HG03097 (cell line): ENCODE measurements around the gene SCRT2.

Source experiments
- ATAC-seq: cut with Tn5 transposase; IDR thresholded peaks from one replicate; pipeline ENCODE4 v1.9.1; 2021; ENCODE audit not compliant: unreplicated experiment, low FRiP score

SCRT2 gene

GRCh38 chr20:673603-674001 is 2.0 kb downstream of the SCRT2 start:
- ATAC-seq: no peak

DNA sequence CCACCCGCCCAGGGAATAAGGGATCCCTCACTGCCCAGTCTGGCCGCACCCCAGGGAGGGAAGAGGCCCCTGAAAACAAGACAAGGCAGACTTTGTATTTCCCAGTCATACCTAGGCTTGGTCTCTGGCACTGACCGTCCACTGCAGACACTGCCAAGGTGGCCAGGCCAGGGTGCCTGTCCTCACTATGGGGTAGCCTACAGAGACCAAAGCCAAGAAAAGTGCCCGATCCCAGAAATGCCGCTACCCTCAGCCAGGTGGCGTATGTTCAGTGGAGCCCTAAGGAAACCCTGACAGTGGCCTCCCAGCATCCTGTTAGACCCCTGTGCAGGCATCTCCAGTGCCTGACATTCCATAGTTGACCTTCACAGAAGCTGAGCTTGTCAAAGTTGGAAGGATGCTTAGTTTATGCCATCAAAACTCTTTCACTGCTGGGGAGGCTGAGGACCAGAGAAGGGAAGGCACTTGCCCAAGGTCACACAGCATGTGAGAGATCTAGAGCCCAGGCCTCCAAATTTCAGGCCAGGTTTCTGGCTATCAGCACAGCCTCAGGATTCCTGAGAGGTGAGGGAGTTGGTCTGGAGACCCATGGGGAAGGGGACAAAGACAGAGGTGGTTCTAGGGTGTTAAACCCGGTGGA is 2.5 kb downstream of the SCRT2 start:
- ATAC-seq: no peak

GRCh38 chr20:671252-672030 is 4.2 kb downstream of the SCRT2 start:
- no peak for ATAC-seq

- ATAC-seq: no peak
Measured at GRCh38 chr20:669573-669972, 6.0 kb downstream of the SCRT2 start.

DNA sequence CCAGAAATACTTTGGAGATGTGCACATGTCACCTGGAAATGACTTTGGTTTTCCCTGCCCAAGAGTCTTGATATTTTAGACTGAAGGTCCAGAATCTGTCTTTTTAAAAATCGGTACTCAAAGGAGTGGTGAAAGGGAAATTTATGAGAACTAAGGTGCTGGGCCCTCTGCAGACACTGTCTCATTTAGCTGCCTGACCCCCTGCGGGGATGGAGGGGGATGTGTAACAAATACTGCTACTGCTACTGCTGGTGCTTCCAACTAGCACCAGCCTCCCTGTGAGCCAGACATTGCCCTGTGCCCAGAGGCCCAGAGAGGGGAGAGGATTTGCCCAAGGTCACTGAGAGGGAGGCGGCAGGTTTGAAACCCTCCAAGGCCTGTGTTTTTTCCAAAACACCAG is 7.0 kb downstream of the SCRT2 start:
- ATAC-seq: no peak

DNA sequence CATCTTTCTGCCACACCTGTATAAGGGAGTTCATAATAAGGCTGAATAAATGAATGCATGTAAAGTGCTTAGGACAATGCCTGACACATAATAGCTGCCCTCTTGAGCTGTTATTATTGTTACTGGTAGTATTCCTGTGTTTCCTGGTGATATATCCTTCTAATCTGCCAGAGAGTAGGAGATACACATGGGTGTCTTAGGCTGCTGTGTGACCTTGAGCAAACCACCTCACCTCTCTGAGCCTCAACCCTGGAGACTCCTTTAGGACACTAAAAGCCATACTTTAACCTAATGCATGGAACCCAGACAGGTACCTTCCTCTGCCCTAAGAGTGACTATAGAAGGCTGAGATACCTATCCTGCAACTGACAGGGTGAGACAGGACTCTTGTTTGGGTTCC is 7.6 kb downstream of the SCRT2 start:
- no peak for ATAC-seq

- no peak for ATAC-seq
Measured at GRCh38 chr20:667351-668034, 8.1 kb downstream of the SCRT2 start.

GRCh38 chr20:666877-667276 is 8.7 kb downstream of the SCRT2 start:
- no peak for ATAC-seq

DNA sequence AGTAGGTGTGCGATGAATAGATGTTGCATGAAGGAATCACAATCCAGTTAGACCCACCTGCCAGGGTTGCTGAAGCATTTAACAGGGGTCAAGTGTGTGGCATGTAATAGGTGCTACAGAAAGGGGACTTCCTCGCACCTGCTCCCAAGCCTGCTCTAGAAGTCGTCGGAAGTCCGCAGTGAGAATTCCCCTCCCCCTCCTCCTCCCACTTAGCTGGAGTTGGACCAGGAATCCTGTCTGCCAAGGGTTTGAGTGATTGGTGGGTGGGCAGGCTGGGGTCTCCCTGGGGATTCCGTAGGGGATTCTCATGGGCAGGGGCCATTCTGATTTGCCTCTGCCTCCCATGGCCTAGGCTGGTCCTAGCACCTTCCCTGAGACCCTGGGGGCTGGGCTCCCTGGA is 10.3 kb downstream of the SCRT2 start:
- no peak for ATAC-seq

DNA sequence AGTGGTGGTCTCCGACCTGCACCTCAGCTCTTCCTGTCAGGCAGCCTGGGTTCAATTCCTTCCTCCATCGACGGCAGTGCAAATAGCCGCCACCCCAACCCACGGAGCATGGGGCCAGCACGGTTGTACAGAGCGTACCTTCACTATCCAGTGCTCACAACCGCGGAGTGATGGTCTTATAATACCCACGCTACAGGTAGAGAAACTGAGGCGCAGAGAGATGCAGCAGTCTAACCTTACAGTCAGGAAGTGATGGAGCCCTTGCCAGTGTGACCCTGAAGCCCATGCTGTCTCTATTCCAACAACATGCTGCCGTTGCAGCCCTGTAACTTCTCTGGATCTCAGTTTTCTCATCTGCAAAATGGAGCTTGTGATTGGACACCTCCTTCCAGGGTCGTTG is 11.0 kb downstream of the SCRT2 start:
- no peak for ATAC-seq

DNA sequence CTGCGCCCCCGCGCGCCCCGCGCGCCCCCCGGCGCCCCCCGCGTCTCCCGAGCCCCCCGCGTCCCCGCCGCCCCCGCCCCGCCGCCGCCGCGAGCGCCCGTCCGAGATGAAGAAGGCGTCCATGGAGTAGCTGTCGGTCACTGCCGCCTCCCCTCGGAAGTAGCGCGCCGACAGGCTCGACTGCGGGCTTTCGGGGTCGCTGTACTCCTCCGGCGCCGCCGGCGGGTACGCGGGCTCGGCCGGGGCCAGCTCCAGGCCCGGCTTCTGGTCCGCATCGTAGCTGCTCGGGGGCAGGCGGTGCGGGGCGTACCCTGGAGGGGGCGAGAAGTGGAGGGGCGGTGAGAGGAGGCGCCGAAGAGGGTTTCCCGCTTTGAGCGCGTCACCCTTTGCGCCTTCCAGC is 11.5 kb downstream of the SCRT2 start:
- ATAC-seq: no peak

DNA sequence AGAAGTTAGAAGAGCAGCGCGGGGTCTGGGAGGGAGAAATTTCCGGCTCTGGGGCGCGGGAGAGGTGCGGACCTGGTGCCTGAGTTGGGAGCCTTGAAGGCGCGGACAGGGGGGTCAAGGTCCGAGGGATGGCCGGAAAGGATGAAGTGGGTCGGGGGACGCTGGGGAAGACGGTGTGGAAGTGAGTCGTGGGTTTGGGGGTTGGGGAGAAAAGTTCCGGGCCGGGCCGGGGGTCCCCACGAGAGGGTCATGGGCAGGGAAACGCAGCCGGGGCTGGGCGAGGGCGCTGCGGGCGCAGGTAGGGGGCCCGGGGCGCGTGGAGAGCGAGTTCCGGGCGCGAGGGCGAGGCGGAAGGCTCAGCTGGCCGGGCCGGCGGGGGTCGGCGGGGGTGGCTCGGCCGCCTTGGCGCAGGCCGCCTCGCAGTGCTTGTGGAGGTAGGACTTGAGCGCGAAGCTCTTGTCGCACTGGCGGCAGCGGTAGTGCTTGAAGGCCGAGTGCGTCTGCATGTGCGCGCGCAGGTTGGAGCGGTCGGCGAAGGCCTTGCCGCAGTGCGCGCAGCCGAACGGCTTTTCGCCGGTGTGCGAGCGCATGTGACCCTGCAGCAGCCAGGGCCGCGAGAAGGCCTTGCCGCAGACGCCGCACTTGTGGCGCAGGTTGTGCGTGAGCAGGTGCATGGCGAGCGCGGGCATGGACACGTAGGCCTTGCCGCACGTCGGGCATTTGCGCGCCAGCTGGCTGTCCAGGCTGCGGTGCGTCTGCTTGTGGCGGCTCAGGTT is 12.1 kb downstream of the SCRT2 start:
- ATAC-seq: no peak

DNA sequence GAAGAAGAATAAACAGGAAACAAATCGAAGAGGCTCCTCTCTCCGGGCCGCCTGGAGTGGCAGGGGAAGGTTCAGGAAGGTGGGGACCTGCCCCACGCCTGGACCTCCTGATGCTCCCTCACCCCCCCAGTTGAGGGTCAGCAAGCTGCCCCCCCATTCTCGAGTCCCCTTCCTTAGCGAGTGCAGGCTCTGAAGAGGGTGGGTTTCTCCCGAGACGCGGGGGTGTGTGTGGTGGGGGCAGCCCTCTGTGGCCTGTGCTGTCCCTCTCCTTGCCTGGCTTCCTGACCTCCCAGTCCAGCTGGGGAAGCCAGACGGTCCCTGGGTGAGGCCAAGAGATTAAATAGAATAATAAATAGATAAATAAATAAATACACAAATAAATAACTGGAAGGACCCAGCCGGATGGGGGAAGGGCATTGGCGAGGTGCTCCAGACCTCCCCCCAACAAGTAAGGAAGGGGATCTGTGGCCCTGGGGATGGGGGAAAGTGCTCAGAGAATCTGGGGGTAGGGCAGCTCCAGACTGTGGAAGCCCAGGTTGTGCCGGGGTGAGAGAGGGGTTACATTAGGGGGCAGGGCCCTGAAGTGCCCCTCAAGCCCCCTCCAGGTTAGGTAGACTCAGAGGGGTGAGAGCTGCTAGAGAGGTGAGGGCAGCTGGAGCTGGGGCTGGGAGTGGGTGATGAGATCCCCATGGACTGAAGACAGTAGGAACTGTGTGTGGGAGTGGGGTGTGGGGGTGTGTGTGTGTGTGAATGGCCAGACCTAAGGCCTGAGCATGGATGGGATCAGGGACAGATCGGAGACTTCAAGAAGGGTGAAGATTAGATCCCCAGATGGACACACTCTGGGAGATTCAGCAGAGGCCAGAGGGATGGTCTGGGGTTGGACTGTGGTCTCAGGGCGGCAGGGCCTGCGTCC is 13.1 kb downstream of the SCRT2 start:
- no peak for ATAC-seq

DNA sequence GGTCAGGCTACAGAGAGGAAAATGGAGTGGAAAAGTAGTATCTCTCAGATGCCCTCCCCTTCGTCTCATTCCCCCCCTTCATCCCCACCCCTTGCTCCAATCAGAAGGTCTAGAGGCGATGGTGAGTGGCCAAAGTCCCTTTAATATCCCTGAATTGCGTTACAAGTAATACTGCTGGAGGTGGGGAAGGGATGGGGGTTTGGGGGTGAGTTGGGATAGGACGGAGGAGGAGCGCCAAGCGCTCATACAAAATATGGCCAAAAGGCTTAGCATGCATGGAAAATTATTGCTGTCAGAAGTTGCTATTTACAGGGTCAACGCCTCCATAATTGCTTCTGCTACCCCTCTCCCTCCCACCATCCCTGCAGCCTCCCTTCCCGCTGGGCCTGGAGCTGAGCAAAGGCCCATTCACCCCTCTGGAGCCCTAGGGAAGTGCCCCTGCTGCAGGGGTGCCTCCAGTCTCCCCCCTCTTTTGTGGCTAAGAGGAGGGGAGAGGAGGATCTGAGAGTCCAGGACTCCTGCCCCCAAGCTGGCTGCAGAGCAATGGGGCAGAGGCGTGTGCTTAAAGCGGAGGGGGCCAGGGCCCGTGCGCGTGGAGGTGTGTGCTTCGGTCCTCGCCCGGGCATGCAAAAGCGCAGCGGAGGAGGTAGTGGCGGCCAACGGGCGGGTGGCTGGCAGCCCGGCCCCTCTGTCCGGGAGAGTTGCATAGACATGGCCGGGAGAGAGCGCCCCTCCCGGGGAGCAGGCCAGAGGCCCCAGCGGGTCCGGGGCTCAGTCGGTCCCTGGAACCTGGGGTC is 13.9 kb downstream of the SCRT2 start:
- ATAC-seq: no peak

- no peak for ATAC-seq
Measured at GRCh38 chr20:658731-659291, 16.8 kb downstream of the SCRT2 start.

DNA sequence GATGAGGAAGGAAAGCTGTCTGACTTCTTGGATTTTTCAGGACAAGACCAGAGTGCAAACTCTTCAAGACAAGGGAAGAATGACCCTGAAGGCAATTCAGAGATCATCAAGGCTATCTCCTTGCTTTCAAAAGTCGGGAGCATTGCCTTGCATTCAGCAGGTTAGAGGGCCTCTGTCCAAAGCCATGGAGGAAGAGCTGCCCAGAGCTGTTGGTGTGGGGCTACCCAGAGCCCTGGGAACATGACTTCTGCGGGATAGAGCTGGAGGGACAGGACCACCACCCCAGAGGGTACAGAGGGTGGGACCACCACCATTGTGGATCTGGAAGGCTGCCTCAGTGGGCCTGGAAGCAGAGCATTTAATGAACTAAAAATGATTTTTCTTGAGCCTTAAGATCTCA is 17.4 kb downstream of the SCRT2 start:
- no peak for ATAC-seq

DNA sequence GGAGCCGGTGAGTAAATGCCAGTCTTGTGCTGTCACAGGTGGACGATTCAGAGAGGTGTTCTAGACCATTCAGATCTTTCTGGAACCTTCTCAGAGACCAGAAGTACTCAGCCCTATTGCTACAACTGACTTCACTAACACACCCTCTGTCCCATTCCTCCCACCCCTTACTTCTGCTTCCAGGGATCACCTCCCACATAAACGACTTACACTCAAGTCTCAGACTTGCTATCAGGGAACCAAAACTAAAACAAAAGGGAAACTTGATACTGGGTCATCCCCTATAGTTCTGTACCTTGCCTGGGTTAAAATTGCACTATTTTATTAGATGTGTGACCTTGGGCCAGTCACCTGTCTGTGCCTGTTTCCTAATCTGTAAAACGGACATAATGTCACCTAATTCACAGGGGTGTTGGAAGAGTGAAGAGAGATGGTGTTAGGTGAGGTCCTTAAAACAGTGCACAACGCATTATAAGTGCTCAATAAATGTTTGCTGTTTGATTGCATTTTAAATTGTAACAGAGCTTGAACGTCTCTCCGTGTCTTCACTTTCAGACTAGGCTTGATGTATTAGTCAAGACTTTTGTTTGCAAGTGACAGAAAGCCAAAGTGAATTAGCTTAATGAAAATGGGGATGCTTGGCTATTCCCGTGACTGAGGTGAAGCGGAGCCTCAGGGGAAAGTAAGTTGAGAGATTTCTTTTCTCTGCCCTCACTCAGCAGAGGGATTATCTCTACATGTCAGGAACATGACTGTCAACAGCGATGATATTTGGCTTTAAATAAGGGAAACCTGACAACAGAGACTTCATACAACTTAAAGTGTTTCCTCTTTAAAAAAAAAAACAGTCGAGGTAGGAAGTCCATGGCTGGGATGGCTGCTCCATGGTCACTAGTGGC is 19.6 kb downstream of the SCRT2 start:
- no peak for ATAC-seq

DNA sequence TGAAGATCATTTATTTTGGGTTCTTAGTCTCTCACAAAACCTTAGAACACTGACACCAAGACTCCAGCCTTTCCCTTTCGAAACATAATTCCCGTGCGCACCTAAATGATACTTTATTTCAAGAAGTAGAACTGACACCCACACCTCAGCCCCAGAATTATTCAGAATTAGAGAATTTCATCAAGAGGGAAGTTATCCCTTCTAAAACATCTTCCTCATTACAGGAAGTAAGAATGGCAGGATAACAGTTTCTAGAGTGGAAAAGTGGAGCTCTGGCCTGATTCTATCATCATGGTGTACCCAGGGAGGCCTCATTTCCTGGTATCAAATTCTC is 21.2 kb downstream of the SCRT2 start:
- ATAC-seq: no peak
